Osteoblast (primary cell): Measurements from ENCODE around the gene CRYBG2. TPM values are rescaled to one million over a fixed set of nuclear protein-coding genes. Genes with fewer than 3 reads are reported as not detected.
A peak's percentile ranks its signal among the peaks of the same experiment; 100 is the strongest.

Source experiments
- DNase-seq: peaks from one replicate; pipeline ENCODE4 v3.0.0; 2011; ENCODE audit warnings: low spot score, mixed read lengths; ENCODE audit not compliant: insufficient read length; ENCODE audit errors: missing footprints
- H2AFZ ChIP-seq: 2 replicates; pipeline ENCODE4 v1.6.0; 2011; ENCODE audit warnings: mild to moderate bottlenecking, low read length
- H3K27ac ChIP-seq: 2 replicates; pipeline ENCODE4 v1.5.1; 2011; ENCODE audit warnings: mild to moderate bottlenecking, low read depth, low read length, moderate library complexity
- H3K27me3 ChIP-seq: 2 replicates; pipeline ENCODE4 v1.6.0; 2012; ENCODE audit warnings: mild to moderate bottlenecking, control low read depth, inconsistent platforms, low read length, moderate library complexity; ENCODE audit not compliant: insufficient read depth
- H3K36me3 ChIP-seq: 2 replicates; pipeline ENCODE4 v1.5.1; 2011; ENCODE audit warnings: mild to moderate bottlenecking, low read length, control low read depth, moderate library complexity; ENCODE audit not compliant: insufficient read depth
- H3K4me1 ChIP-seq: 2 replicates; pipeline ENCODE4 v1.5.1; 2011; ENCODE audit warnings: mild to moderate bottlenecking, low read length, control low read depth, moderate library complexity; ENCODE audit not compliant: insufficient read depth
- H3K4me2 ChIP-seq: 2 replicates; pipeline ENCODE4 v1.6.0; 2011; ENCODE audit warnings: mild to moderate bottlenecking, low read length; ENCODE audit not compliant: insufficient read depth
- H3K4me3 ChIP-seq: fragments of 200-600 bp; sonication (generic); 3 replicates; pipeline ENCODE4 v1.5.1; 2012; ENCODE audit warnings: mild to moderate bottlenecking, low read length, inconsistent platforms; ENCODE audit not compliant: insufficient read depth
- H3K79me2 ChIP-seq: 2 replicates; pipeline ENCODE4 v1.6.0; 2012; ENCODE audit warnings: mild to moderate bottlenecking, low read length, control low read depth, inconsistent platforms; ENCODE audit not compliant: insufficient read depth
- H3K9me3 ChIP-seq: 2 replicates; pipeline ENCODE4 v1.5.1; 2011; ENCODE audit warnings: low read depth, low read length, control low read depth
- H4K20me1 ChIP-seq: 2 replicates; pipeline ENCODE4 v1.6.0; 2012; ENCODE audit warnings: mild to moderate bottlenecking, low read length, control low read depth; ENCODE audit not compliant: insufficient read depth
- CTCF ChIP-seq: IDR thresholded peaks from 2 replicates; pipeline ENCODE4 v1.5.1; 2011; ENCODE audit warnings: mild to moderate bottlenecking, low read depth, low read length, moderate library complexity; ENCODE audit errors: extremely low read depth
- total RNA-seq: library from RNA; depleted of rRNA; stranded (reverse); fragments of >200 nt; gene quantifications from 2 replicates; pipeline ENCODE4 v1.2.3, GENCODE V29; 2012

CRYBG2 gene
- total RNA-seq, 1 donor = not detected

- Histone ChIP-seq H3K27me3 (no peaks in the 10 kb centered on the region), H3K4me2 (no peak overlapping the region), H3K9me3 (no peaks in the 10 kb centered on the region), H3K79me2 (no peaks in the 10 kb centered on the region), H2AFZ (no peak overlapping the region), H3K4me3 (no peak overlapping the region), H4K20me1 (no peaks in the 10 kb centered on the region), H3K36me3 (no peaks in the 10 kb centered on the region), H3K4me1 (peaks cover 3% of the 10 kb centered on the region), H3K27ac (no peak overlapping the region)
- TF ChIP-seq CTCF = no peak
- DNase-seq = peak; percentile 56
Measured at GRCh38 chr1:26399034-26399433, 45.1 kb upstream of the CRYBG2 start.

- H3K9me3 ChIP-seq = no peaks in the 10 kb centered on the region
- H3K27me3 ChIP-seq = no peaks in the 10 kb centered on the region
- DNase-seq = no peak
- H4K20me1 ChIP-seq = no peaks in the 10 kb centered on the region
- no peak overlapping the region for H3K4me3 ChIP-seq
- H3K4me1 ChIP-seq = no peaks in the 10 kb centered on the region
- no peak overlapping the region for H3K27ac ChIP-seq
- H3K4me2 ChIP-seq = no peak overlapping the region
- H3K36me3 ChIP-seq = no peaks in the 10 kb centered on the region
- no peak for TF ChIP-seq CTCF
- H2AFZ ChIP-seq = no peak overlapping the region
- no peaks in the 10 kb centered on the region for H3K79me2 ChIP-seq
Measured at GRCh38 chr1:26395754-26396153, 41.8 kb upstream of the CRYBG2 start.

- Histone ChIP-seq H3K79me2 (no peaks in the 10 kb centered on the region), H3K9me3 (no peaks in the 10 kb centered on the region), H3K27me3 (no peaks in the 10 kb centered on the region), H2AFZ (no peak overlapping the region), H3K4me2 (no peak overlapping the region), H3K27ac (no peak overlapping the region), H4K20me1 (no peaks in the 10 kb centered on the region), H3K4me1 (peaks cover 11% of the 10 kb centered on the region), H3K36me3 (no peaks in the 10 kb centered on the region), H3K4me3 (no peak overlapping the region)
- peak; percentile 91 for TF ChIP-seq CTCF
- DNase-seq = peak; percentile 90
Measured at GRCh38 chr1:26391450-26391849, 37.5 kb upstream of the CRYBG2 start.

GRCh38 chr1:26389604-26390247, 35.8 kb upstream of the CRYBG2 start:
- no peaks in the 10 kb centered on the region for H3K27me3 ChIP-seq
- no peak overlapping the region for H2AFZ ChIP-seq
- no peaks in the 10 kb centered on the region for H3K36me3 ChIP-seq
- no peaks in the 10 kb centered on the region for H4K20me1 ChIP-seq
- no peak overlapping the region for H3K4me3 ChIP-seq
- no peaks in the 10 kb centered on the region for H3K9me3 ChIP-seq
- H3K79me2 ChIP-seq = no peaks in the 10 kb centered on the region
- H3K4me2 ChIP-seq = no peak overlapping the region
- H3K4me1 ChIP-seq = peaks cover 20% of the 10 kb centered on the region
- DNase-seq = peak; percentile 32
- TF ChIP-seq CTCF = no peak
- H3K27ac ChIP-seq = no peak overlapping the region
